Endothelial cell of umbilical vein (primary cell): ENCODE data around the gene TMEM121. TPM values are rescaled to one million over a fixed set of nuclear protein-coding genes. Genes with fewer than 3 reads are reported as not detected.

Experiments used
- BruUV-seq: library from RNA; stranded (reverse); fragments of 400-500 nt; replicated peaks from 2 replicates; lab custom pipeline; 2021; lab: Mats Ljungman, UMichigan
- CTCF ChIA-PET: fragments of 300-600, 350-600 bp; sonication (Branson Sonifier 250); formaldehyde crosslinking; loops from one replicate; lab custom pipeline; 2021; ENCODE audit warnings: antibody characterized with exemption, inconsistent platforms; lab: Charles Lee
- POLR2A ChIA-PET: fragments of 300-600, 350-600 bp; sonication (Branson Sonifier 250); formaldehyde crosslinking; loops from one replicate; lab custom pipeline; 2021; ENCODE audit warnings: antibody characterized with exemption, inconsistent platforms; lab: Charles Lee
- DNase-seq: peaks from one replicate; pipeline ENCODE4 v3.0.0-alpha.2; 2011; ENCODE audit warnings: low read depth, low spot score
- FAIRE-seq: peaks from 2 replicates; lab custom pipeline; 2011; peaks lifted over from hg19 to GRCh38; lab: Jason Lieb, UNC
- H2AFZ ChIP-seq: 2 replicates; pipeline ENCODE4 v1.6.0; 2012; ENCODE audit warnings: low read depth, low read length, control low read depth, inconsistent platforms
- H3K27ac ChIP-seq: 2 replicates; pipeline ENCODE4 v1.5.1; 2011; ENCODE audit warnings: low read depth, mild to moderate bottlenecking, control low read depth, low read length, moderate library complexity; ENCODE audit not compliant: insufficient read depth
- H3K27me3 ChIP-seq, 2 experiments: 2 replicates each; pipeline versions ENCODE4 v1.6.0 to v1.6.1; 2011; ENCODE audit warnings: low read length in 2 of 2, mixed read lengths in 1 of 2; ENCODE audit not compliant: control insufficient read depth in 2 of 2, insufficient read depth in 2 of 2
- H3K36me3 ChIP-seq, 2 experiments: 2 replicates in 1 of 2; 3 replicates in 1 of 2; pipeline ENCODE4 v1.5.1; 2011; ENCODE audit warnings: low read length in 2 of 2, mild to moderate bottlenecking in 1 of 2, moderate library complexity in 1 of 2; ENCODE audit not compliant: control insufficient read depth in 2 of 2, insufficient read depth in 2 of 2; ENCODE audit errors: extremely low read depth in 1 of 2
- H3K4me1 ChIP-seq: 3 replicates; pipeline ENCODE4 v1.5.1; 2011; ENCODE audit warnings: mild to moderate bottlenecking, low read length; ENCODE audit not compliant: control insufficient read depth, insufficient read depth; ENCODE audit errors: extremely low read depth
- H3K4me2 ChIP-seq: 2 replicates; pipeline ENCODE4 v1.6.1; 2011; ENCODE audit warnings: low read length, control low read depth, mixed read lengths; ENCODE audit not compliant: insufficient read depth
- H3K4me3 ChIP-seq, 3 experiments: fragments of 200-600 bp in 1 of 3; sonication (generic), shearing (Covaris generic) in 1 of 3; replicated peaks in 1 of 3; 2 replicates each; pipeline ENCODE4 v1.5.1; 2011 to 2016; ENCODE audit warnings: control low read depth in 3 of 3, low read length in 3 of 3, mild to moderate bottlenecking in 2 of 3, inconsistent platforms in 1 of 3, low read depth in 1 of 3, moderate library complexity in 1 of 3; ENCODE audit not compliant: insufficient read depth in 1 of 3
- H3K79me2 ChIP-seq: 2 replicates; pipeline ENCODE4 v1.6.0; 2012; ENCODE audit warnings: low read length, inconsistent platforms; ENCODE audit not compliant: control insufficient read depth, insufficient read depth
- H3K9ac ChIP-seq: replicated peaks from 2 replicates; pipeline ENCODE3; 2011; ENCODE audit warnings: low read length, control low read depth; ENCODE audit not compliant: insufficient read depth; ENCODE audit errors: extremely low read depth
- H3K9me1 ChIP-seq: replicated peaks from 3 replicates; pipeline ENCODE4 v1.6.0; 2011; ENCODE audit warnings: mild to moderate bottlenecking, low read length; ENCODE audit not compliant: control insufficient read depth, insufficient read depth; ENCODE audit errors: extremely low read depth
- H3K9me3 ChIP-seq: replicated peaks from 2 replicates; pipeline ENCODE4 v1.5.1; 2012; ENCODE audit warnings: low read length, inconsistent platforms; ENCODE audit not compliant: control insufficient read depth, insufficient read depth
- H4K20me1 ChIP-seq: replicated peaks from 2 replicates; pipeline ENCODE3; 2011; ENCODE audit warnings: mild to moderate bottlenecking, low read length; ENCODE audit not compliant: control insufficient read depth, insufficient read depth; ENCODE audit errors: extremely low read depth
- CTCF ChIP-seq, 2 donors: IDR thresholded peaks; 1 replicate in 1 of 2; 2 replicates in 1 of 2; pipeline ENCODE4 v1.5.1; 2011; ENCODE audit warnings: low read length in 2 of 2, mild to moderate bottlenecking in 2 of 2, moderate library complexity in 2 of 2, control low read depth in 1 of 2, inconsistent platforms in 1 of 2, low read depth in 1 of 2; ENCODE audit not compliant: insufficient read depth in 1 of 2; ENCODE audit errors: extremely low read depth in 1 of 2
- GATA2 ChIP-seq: IDR thresholded peaks from 2 replicates; pipeline ENCODE4 v1.7.0; 2011; ENCODE audit warnings: low read depth, mild to moderate bottlenecking, moderate library complexity, mixed read lengths, low read length; ENCODE audit not compliant: insufficient read length, insufficient read depth
- JUN ChIP-seq: IDR thresholded peaks from 2 replicates; pipeline ENCODE4 v1.6.1; 2011; ENCODE audit warnings: borderline replicate concordance, low read depth; ENCODE audit not compliant: insufficient read length, insufficient read depth
- MAX ChIP-seq: IDR thresholded peaks from 2 replicates; pipeline ENCODE4 v1.6.1; 2011; ENCODE audit not compliant: insufficient read depth, insufficient read length
- POLR2A ChIP-seq: IDR thresholded peaks from 2 replicates; pipeline ENCODE4 v1.6.1; 2012; ENCODE audit warnings: low read depth, mild to moderate bottlenecking, control low read depth, low read length
- POLR2AphosphoS5 ChIP-seq: IDR thresholded peaks from 2 replicates; pipeline ENCODE4 v1.6.1; 2012; ENCODE audit warnings: low read depth, mild to moderate bottlenecking, control low read depth, low read length, moderate library complexity; ENCODE audit not compliant: insufficient read depth
- dilution Hi-C: fragments of 300-500 bp; cut with MboI; formaldehyde crosslinking; loops from one replicate; pipeline ENCODE4 v1.15.0; 2019; ENCODE audit warnings: low sequenced_read_pairs; ENCODE audit not compliant: extremely low pct_ligation_motif_present
- intact Hi-C: fragments of 100-400 bp; cut with micrococcal nuclease; formaldehyde crosslinking; loops from one replicate; pipeline ENCODE4 v1.10.0; 2022
- polyA plus RNA-seq, 4 experiments: library from polyadenylated mRNA; depleted of rRNA in 3 of 4; stranded (reverse) in 3 of 4; unstranded in 1 of 4; fragments of >200 nt; gene quantifications; 2 replicates each; pipeline versions ENCODE4 v1.2.1 to v1.2.3, GENCODE V29; 2011 to 2012; ENCODE audit warnings: missing spikeins in 1 of 4
- total RNA-seq: library from RNA; stranded (reverse); gene quantifications from 2 replicates; pipeline ENCODE4 v1.2.3, GENCODE V29; 2021

TMEM121 gene
- total and polyA plus RNA-seq, 2 donors (not counting 3 experiments of a cell fraction or from before 2014, with no cell fraction given): 4.8 to 7.7 TPM

- Histone ChIP-seq H3K36me3 (no peaks in the 10 kb centered on the region), H3K27me3 (peaks cover 6 to 7% of the 10 kb centered on the region in 2 experiments), H3K9ac (peak overlapping the region; percentile 60), H3K9me3 (no peaks in the 10 kb centered on the region), H3K4me1 (peaks cover 17% of the 10 kb centered on the region), H3K4me2 (peak overlapping the region; percentile 34), H3K9me1 (no peaks in the 10 kb centered on the region), H2AFZ (peak overlapping the region; percentile 74), H3K4me3 (peak overlapping the region; percentile 26 to 63 (median 49)), H3K27ac (no peak overlapping the region), H4K20me1 (no peaks in the 10 kb centered on the region), H3K79me2 (no peaks in the 10 kb centered on the region)
- BruUV-seq: no TSS peak
- FAIRE-seq (peak; percentile 69), DNase-seq (peak; percentile 61)
- no peak for TF ChIP-seq GATA2
- TF ChIP-seq POLR2A: peak; percentile 46
- peak; percentile 59 for TF ChIP-seq POLR2AphosphoS5
- peak; percentile 16 for TF ChIP-seq MAX
- peak; percentile 68 to 91 for TF ChIP-seq CTCF (IDR thresholded peaks at IDR 0.05; ENCODE audit: extremely low read depth in 1 of 2, insufficient read depth in 1 of 2, low read depth in 1 of 2, low read length in 2 of 2)
- no peak for TF ChIP-seq JUN
- ChIA-PET POLR2A (no interaction called here), CTCF (interaction anchor here (0.7 to 2.7 kb wide), 15 partner anchors 9 to 440 kb away, joined by 3 to 35 read pairs (median 4); partner anchors contain the start of gene TEDC1)
- dilution Hi-C loops: no loop called here
- intact Hi-C loops: loop anchor here (1.0 kb wide), 3 partner anchors 37 to 157 kb away; partner anchors contain the start of gene TEDC1
Observed at GRCh38 chr14:105527826-105528585, 1.6 kb downstream of the TMEM121 start.
